WTC11 (cell line): ENCODE results near the gene PIPOX.

Experiments
- IRF2 ChIP-seq: sonication (generic); formaldehyde crosslinking; IDR thresholded peaks from 2 replicates; pipeline ENCODE4 v1.8.0; 2022; ENCODE audit warnings: low read depth, missing genetic modification reagents, borderline replicate concordance
- NFYB ChIP-seq: sonication (generic); formaldehyde crosslinking; conservative IDR thresholded peaks from 2 replicates; pipeline ENCODE4 v1.8.0; 2022; ENCODE audit warnings: low read depth, missing genetic modification reagents
- NR2C2 ChIP-seq: sonication (generic); formaldehyde crosslinking; IDR thresholded peaks from 2 replicates; pipeline ENCODE4 v1.8.0; 2022; ENCODE audit warnings: mild to moderate bottlenecking, missing genetic modification reagents
- TF ChIP-seq, protein P1 (sequence below): fragments of 200-600 bp; IDR thresholded peaks from 2 replicates; pipeline ENCODE4 v1.8.0; 2022; ENCODE audit warnings: antibody characterized with exemption
- TF ChIP-seq, protein P2 (sequence below): sonication (generic); formaldehyde crosslinking; IDR thresholded peaks from 2 replicates; pipeline ENCODE4 v1.8.1; 2022; ENCODE audit warnings: low read depth, mild to moderate bottlenecking, moderate library complexity, missing genetic modification reagents, borderline replicate concordance
- TF ChIP-seq, protein P3 (sequence below): sonication (generic); formaldehyde crosslinking; IDR thresholded peaks from 2 replicates; pipeline ENCODE4 v1.8.1; 2023; ENCODE audit warnings: mild to moderate bottlenecking, missing genetic modification reagents, moderate library complexity
- TF ChIP-seq, protein P4 (sequence below): sonication (generic); formaldehyde crosslinking; IDR thresholded peaks from 2 replicates; pipeline ENCODE4 v1.8.1; 2022; ENCODE audit warnings: mild to moderate bottlenecking, moderate library complexity, missing genetic modification reagents
- TF ChIP-seq, protein P5 (sequence below): sonication (generic); formaldehyde crosslinking; IDR thresholded peaks from 2 replicates; pipeline ENCODE4 v1.8.1; 2023; ENCODE audit warnings: mild to moderate bottlenecking, missing genetic modification reagents, borderline replicate concordance
- TF ChIP-seq, protein P6 (sequence below): sonication (generic); formaldehyde crosslinking; IDR thresholded peaks from 2 replicates; pipeline ENCODE4 v1.8.1; 2022; ENCODE audit warnings: low read depth, missing genetic modification reagents, borderline replicate concordance

DNA sequence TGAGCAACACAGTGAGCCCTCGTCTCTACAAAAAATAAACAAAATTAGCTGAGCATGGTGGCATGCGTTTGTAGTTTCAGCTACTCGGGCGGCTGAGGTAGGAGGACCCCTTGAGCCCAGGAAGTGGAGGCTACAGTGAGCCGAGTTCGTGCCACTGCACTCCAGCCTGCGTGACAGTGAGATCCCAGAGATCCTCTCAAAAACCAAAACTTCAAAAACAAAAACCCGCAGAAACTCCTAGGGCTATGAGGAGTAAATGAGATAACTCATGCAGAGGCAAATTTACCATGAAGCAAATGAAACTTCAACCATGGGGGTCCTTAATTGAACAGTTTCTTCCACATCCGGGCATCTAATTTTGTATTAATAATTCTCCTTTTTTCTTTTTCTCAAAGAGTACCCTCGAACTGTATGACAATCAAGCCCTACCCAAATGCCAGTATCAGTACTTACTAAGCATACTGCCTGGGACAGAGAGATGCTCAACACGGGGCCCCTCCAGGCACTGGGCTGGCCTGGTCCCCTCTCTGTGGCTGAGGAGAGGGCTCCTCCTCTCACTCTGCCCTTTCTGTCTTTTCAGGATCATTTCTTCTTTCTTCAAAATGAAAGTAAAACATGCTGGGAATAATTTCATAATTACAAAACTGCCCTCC, 789 bp upstream of the PIPOX start:
- TF ChIP-seq, protein P1, sequence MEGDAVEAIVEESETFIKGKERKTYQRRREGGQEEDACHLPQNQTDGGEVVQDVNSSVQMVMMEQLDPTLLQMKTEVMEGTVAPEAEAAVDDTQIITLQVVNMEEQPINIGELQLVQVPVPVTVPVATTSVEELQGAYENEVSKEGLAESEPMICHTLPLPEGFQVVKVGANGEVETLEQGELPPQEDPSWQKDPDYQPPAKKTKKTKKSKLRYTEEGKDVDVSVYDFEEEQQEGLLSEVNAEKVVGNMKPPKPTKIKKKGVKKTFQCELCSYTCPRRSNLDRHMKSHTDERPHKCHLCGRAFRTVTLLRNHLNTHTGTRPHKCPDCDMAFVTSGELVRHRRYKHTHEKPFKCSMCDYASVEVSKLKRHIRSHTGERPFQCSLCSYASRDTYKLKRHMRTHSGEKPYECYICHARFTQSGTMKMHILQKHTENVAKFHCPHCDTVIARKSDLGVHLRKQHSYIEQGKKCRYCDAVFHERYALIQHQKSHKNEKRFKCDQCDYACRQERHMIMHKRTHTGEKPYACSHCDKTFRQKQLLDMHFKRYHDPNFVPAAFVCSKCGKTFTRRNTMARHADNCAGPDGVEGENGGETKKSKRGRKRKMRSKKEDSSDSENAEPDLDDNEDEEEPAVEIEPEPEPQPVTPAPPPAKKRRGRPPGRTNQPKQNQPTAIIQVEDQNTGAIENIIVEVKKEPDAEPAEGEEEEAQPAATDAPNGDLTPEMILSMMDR, result no peak
- TF ChIP-seq IRF2 (no peak), NFYB (CRISPR knock-in tag) (no peak), NR2C2 (CRISPR knock-in tag) (no peak)
- TF ChIP-seq, protein P2, sequence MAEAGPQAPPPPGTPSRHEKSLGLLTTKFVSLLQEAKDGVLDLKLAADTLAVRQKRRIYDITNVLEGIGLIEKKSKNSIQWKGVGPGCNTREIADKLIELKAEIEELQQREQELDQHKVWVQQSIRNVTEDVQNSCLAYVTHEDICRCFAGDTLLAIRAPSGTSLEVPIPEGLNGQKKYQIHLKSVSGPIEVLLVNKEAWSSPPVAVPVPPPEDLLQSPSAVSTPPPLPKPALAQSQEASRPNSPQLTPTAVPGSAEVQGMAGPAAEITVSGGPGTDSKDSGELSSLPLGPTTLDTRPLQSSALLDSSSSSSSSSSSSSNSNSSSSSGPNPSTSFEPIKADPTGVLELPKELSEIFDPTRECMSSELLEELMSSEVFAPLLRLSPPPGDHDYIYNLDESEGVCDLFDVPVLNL (CRISPR knock-in tag), result no peak
- TF ChIP-seq, protein P3, sequence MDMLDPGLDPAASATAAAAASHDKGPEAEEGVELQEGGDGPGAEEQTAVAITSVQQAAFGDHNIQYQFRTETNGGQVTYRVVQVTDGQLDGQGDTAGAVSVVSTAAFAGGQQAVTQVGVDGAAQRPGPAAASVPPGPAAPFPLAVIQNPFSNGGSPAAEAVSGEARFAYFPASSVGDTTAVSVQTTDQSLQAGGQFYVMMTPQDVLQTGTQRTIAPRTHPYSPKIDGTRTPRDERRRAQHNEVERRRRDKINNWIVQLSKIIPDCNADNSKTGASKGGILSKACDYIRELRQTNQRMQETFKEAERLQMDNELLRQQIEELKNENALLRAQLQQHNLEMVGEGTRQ (CRISPR knock-in tag), result no peak
- TF ChIP-seq, protein P4, sequence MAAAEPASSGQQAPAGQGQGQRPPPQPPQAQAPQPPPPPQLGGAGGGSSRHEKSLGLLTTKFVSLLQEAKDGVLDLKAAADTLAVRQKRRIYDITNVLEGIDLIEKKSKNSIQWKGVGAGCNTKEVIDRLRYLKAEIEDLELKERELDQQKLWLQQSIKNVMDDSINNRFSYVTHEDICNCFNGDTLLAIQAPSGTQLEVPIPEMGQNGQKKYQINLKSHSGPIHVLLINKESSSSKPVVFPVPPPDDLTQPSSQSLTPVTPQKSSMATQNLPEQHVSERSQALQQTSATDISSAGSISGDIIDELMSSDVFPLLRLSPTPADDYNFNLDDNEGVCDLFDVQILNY, result no peak
- TF ChIP-seq, protein P5, sequence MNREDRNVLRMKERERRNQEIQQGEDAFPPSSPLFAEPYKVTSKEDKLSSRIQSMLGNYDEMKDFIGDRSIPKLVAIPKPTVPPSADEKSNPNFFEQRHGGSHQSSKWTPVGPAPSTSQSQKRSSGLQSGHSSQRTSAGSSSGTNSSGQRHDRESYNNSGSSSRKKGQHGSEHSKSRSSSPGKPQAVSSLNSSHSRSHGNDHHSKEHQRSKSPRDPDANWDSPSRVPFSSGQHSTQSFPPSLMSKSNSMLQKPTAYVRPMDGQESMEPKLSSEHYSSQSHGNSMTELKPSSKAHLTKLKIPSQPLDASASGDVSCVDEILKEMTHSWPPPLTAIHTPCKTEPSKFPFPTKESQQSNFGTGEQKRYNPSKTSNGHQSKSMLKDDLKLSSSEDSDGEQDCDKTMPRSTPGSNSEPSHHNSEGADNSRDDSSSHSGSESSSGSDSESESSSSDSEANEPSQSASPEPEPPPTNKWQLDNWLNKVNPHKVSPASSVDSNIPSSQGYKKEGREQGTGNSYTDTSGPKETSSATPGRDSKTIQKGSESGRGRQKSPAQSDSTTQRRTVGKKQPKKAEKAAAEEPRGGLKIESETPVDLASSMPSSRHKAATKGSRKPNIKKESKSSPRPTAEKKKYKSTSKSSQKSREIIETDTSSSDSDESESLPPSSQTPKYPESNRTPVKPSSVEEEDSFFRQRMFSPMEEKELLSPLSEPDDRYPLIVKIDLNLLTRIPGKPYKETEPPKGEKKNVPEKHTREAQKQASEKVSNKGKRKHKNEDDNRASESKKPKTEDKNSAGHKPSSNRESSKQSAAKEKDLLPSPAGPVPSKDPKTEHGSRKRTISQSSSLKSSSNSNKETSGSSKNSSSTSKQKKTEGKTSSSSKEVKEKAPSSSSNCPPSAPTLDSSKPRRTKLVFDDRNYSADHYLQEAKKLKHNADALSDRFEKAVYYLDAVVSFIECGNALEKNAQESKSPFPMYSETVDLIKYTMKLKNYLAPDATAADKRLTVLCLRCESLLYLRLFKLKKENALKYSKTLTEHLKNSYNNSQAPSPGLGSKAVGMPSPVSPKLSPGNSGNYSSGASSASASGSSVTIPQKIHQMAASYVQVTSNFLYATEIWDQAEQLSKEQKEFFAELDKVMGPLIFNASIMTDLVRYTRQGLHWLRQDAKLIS, result no peak
- TF ChIP-seq, protein P6, sequence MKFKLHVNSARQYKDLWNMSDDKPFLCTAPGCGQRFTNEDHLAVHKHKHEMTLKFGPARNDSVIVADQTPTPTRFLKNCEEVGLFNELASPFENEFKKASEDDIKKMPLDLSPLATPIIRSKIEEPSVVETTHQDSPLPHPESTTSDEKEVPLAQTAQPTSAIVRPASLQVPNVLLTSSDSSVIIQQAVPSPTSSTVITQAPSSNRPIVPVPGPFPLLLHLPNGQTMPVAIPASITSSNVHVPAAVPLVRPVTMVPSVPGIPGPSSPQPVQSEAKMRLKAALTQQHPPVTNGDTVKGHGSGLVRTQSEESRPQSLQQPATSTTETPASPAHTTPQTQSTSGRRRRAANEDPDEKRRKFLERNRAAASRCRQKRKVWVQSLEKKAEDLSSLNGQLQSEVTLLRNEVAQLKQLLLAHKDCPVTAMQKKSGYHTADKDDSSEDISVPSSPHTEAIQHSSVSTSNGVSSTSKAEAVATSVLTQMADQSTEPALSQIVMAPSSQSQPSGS (CRISPR knock-in tag), result no peak
